Measurements from ENCODE around the gene HAVCR1.
A peak's percentile ranks its signal among the peaks of the same experiment; 100 is the strongest.

HAVCR1 gene

DNA sequence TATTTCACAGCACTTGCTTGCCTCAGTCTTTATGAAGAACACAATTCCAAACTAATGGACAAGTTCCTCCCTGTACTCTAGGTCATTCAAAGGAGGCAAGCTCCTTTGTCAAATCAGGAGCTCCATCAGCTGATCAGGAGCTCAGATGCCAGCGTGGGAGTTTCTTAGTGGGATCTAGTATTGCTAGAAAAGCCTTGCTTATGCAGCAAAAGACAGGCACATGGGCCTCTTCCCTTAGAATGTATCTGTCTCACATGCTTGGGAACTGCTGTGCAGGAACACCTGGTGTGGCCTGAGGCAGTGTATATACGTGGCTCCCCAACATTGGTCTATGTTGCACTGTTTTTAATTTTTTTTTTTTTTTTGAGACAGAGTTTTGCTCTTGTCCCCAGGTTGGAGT lies 21.4 kb upstream of the HAVCR1 start:
- Histone ChIP-seq H3K79me2 (ENCODE audit: insufficient read depth, low read length) (no peaks in the 10 kb centered on the region), H3K36me3 (ENCODE audit: insufficient read depth, low read length) (no peaks in the 10 kb centered on the region), H2AFZ (ENCODE audit: low read depth, low read length) (no peak overlapping the region), H3K9me3 (ENCODE audit: insufficient read depth, low read length, severe bottlenecking) (no peaks in the 10 kb centered on the region), H4K20me1 (ENCODE audit: insufficient read depth, low read length) (no peaks in the 10 kb centered on the region; the same call in 1 of the 2 replicates), H3K4me1 (ENCODE audit: insufficient read depth, low read length) (no peaks in the 10 kb centered on the region), H3K27ac (ENCODE audit: low read length) (no peak overlapping the region), H3K4me2 (ENCODE audit: insufficient read depth, low read length) (no peak overlapping the region), H3K4me3 (ENCODE audit: low read depth in 1 of 2, low read length in 2 of 2) (no peak overlapping the region), H3K27me3 (ENCODE audit: insufficient read depth, low read length, poor library complexity) (no peaks in the 10 kb centered on the region), H3K9ac (ENCODE audit: low read depth, low read length) (no peak overlapping the region)
- ATAC-seq (ENCODE audit: insufficient read depth, low read depth): no peak
- no peak for DNase-seq
- TF ChIP-seq, protein P1, sequence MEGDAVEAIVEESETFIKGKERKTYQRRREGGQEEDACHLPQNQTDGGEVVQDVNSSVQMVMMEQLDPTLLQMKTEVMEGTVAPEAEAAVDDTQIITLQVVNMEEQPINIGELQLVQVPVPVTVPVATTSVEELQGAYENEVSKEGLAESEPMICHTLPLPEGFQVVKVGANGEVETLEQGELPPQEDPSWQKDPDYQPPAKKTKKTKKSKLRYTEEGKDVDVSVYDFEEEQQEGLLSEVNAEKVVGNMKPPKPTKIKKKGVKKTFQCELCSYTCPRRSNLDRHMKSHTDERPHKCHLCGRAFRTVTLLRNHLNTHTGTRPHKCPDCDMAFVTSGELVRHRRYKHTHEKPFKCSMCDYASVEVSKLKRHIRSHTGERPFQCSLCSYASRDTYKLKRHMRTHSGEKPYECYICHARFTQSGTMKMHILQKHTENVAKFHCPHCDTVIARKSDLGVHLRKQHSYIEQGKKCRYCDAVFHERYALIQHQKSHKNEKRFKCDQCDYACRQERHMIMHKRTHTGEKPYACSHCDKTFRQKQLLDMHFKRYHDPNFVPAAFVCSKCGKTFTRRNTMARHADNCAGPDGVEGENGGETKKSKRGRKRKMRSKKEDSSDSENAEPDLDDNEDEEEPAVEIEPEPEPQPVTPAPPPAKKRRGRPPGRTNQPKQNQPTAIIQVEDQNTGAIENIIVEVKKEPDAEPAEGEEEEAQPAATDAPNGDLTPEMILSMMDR (IDR thresholded peaks at IDR 0.05; ENCODE audit: borderline replicate concordance, extremely low read depth, low read length, poor library complexity, severe bottlenecking): no peak
- TF ChIP-seq EZH2 (IDR thresholded peaks at IDR 0.05; ENCODE audit: borderline replicate concordance, low read depth, low read length, severe bottlenecking): no peak

DNA sequence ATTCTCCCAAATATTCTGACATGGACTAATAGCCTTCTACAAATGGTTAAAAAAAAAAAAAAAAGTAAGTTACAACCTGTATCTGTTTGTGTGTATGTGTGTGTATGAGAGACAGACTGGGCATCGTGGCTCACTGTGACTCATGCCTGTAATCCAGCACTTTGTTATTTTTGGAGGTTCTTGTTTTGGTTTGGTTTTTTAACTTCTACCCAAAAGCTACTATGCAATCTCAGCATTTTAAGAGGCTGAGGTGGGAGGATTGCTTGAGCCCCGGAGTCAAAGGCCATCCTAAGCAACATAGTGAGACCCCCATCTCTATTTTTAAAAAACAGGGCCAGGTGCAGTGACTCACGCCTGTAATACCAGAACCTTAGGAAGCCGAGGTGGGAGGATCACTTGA lies 17.6 kb upstream of the HAVCR1 start:
- H3K27ac ChIP-seq (ENCODE audit: low read length): no peak overlapping the region
- no peak overlapping the region for H2AFZ ChIP-seq (ENCODE audit: low read depth, low read length)
- no peaks in the 10 kb centered on the region for H3K4me1 ChIP-seq (ENCODE audit: insufficient read depth, low read length)
- H4K20me1 ChIP-seq (ENCODE audit: insufficient read depth, low read length): no peaks in the 10 kb centered on the region
- no peak overlapping the region for H3K4me3 ChIP-seq (ENCODE audit: low read depth in 1 of 2, low read length in 2 of 2)
- H3K9me3 ChIP-seq (ENCODE audit: insufficient read depth, low read length, severe bottlenecking): no peaks in the 10 kb centered on the region
- TF ChIP-seq, protein P1 (IDR thresholded peaks at IDR 0.05; ENCODE audit: borderline replicate concordance, extremely low read depth, low read length, poor library complexity, severe bottlenecking): no peak
- no peak for TF ChIP-seq EZH2 (IDR thresholded peaks at IDR 0.05; ENCODE audit: borderline replicate concordance, low read depth, low read length, severe bottlenecking)
- H3K36me3 ChIP-seq (ENCODE audit: insufficient read depth, low read length): no peaks in the 10 kb centered on the region
- no peaks in the 10 kb centered on the region for H3K79me2 ChIP-seq (ENCODE audit: insufficient read depth, low read length)
- ATAC-seq (ENCODE audit: insufficient read depth, low read depth) (no peak), DNase-seq (no peak)
- H3K27me3 ChIP-seq (ENCODE audit: insufficient read depth, low read length, poor library complexity): peaks cover 3% of the 10 kb centered on the region
- no peak overlapping the region for H3K4me2 ChIP-seq (ENCODE audit: insufficient read depth, low read length)
- H3K9ac ChIP-seq (ENCODE audit: low read depth, low read length): no peak overlapping the region

DNA sequence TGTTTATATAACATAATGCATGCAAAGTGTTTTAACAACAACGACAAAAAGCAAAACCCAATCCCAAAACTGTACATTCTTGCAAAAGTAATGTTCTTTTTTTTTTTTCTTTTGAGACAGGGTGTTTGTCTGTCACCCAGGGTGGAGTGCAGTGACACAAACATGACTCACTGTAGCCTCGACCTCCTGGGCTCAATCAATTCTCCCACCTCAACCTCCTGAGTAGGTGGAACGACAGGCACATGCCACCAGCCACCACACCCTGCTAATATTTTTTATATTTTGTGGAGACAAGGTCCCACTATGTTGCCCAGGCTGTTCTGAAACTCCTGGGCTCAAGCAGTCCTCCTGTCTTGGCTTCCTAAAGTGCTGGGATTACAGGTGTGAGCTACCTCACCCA lies 13.6 kb upstream of the HAVCR1 start:
- Histone ChIP-seq H3K79me2 (ENCODE audit: insufficient read depth, low read length) (no peaks in the 10 kb centered on the region), H3K9ac (ENCODE audit: low read depth, low read length) (no peak overlapping the region), H2AFZ (ENCODE audit: low read depth, low read length) (no peak overlapping the region), H3K9me3 (ENCODE audit: insufficient read depth, low read length, severe bottlenecking) (no peaks in the 10 kb centered on the region), H3K4me3 (ENCODE audit: low read depth in 1 of 2, low read length in 2 of 2) (no peak overlapping the region), H3K27me3 (ENCODE audit: insufficient read depth, low read length, poor library complexity) (peaks cover 6% of the 10 kb centered on the region), H3K4me2 (ENCODE audit: insufficient read depth, low read length) (no peak overlapping the region), H4K20me1 (ENCODE audit: insufficient read depth, low read length) (no peaks in the 10 kb centered on the region), H3K36me3 (ENCODE audit: insufficient read depth, low read length) (no peaks in the 10 kb centered on the region), H3K27ac (ENCODE audit: low read length) (no peak overlapping the region), H3K4me1 (ENCODE audit: insufficient read depth, low read length) (no peaks in the 10 kb centered on the region)
- TF ChIP-seq EZH2 (IDR thresholded peaks at IDR 0.05; ENCODE audit: borderline replicate concordance, low read depth, low read length, severe bottlenecking): no peak
- TF ChIP-seq, protein P1 (IDR thresholded peaks at IDR 0.05; ENCODE audit: borderline replicate concordance, extremely low read depth, low read length, poor library complexity, severe bottlenecking): no peak
- ATAC-seq (ENCODE audit: insufficient read depth, low read depth): no peak
- DNase-seq: no peak

DNA sequence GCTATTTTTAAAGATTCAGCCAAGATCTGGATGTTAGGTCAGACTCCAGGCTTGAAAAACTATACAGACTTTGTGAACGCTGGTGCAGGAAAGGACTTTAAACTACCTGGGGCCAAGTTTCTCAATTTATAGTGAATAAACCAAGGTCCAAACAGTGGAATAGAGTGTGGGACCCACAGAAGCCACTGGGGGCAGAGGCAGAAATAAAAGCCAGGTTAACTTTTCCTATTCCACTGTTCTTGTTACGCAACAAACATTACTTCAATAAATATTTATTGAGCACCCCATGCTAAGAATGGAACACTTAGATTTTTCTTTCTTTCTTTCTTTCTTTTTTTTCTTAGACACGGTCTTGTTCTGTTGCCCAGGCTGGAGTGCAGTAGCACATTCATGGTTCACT lies 11.0 kb upstream of the HAVCR1 start:
- no peaks in the 10 kb centered on the region for H3K9me3 ChIP-seq (ENCODE audit: insufficient read depth, low read length, severe bottlenecking)
- no peak overlapping the region for H3K4me3 ChIP-seq (ENCODE audit: low read depth in 1 of 2, low read length in 2 of 2)
- H3K4me2 ChIP-seq (ENCODE audit: insufficient read depth, low read length): no peak overlapping the region
- H3K79me2 ChIP-seq (ENCODE audit: insufficient read depth, low read length): no peaks in the 10 kb centered on the region
- DNase-seq: no peak
- H3K27ac ChIP-seq (ENCODE audit: low read length): no peak overlapping the region
- no peaks in the 10 kb centered on the region for H4K20me1 ChIP-seq (ENCODE audit: insufficient read depth, low read length)
- no peaks in the 10 kb centered on the region for H3K4me1 ChIP-seq (ENCODE audit: insufficient read depth, low read length)
- H3K36me3 ChIP-seq (ENCODE audit: insufficient read depth, low read length): no peaks in the 10 kb centered on the region
- H3K27me3 ChIP-seq (ENCODE audit: insufficient read depth, low read length, poor library complexity): peaks cover 6% of the 10 kb centered on the region
- H3K9ac ChIP-seq (ENCODE audit: low read depth, low read length): no peak overlapping the region
- no peak for ATAC-seq (ENCODE audit: insufficient read depth, low read depth)
- no peak overlapping the region for H2AFZ ChIP-seq (ENCODE audit: low read depth, low read length)
- no peak for TF ChIP-seq EZH2 (IDR thresholded peaks at IDR 0.05; ENCODE audit: borderline replicate concordance, low read depth, low read length, severe bottlenecking)
- TF ChIP-seq, protein P1 (IDR thresholded peaks at IDR 0.05; ENCODE audit: borderline replicate concordance, extremely low read depth, low read length, poor library complexity, severe bottlenecking): peak; percentile 15

Measured in DND-41 (cell line).